Cerebellar cortex (tissue), 1 donor: Measurements from ENCODE around the gene CACNA1F.

Source experiments
- DNase-seq: peaks from one replicate; pipeline ENCODE4 v3.0.0-alpha.2; 2015; ENCODE audit warnings: low spot score

CACNA1F gene

GRCh38 chrX:49257846-49258748 lies 25.0 kb upstream of the CACNA1F start:
- DNase-seq = no peak

GRCh38 chrX:49257074-49257790 lies 24.1 kb upstream of the CACNA1F start:
- DNase-seq = no peak

GRCh38 chrX:49256268-49256995 lies 23.3 kb upstream of the CACNA1F start:
- no peak for DNase-seq

- no peak for DNase-seq
These were observed 21.5 kb upstream of the CACNA1F start for GRCh38 chrX:49254639-49255038.

GRCh38 chrX:49251325-49251724 lies 18.2 kb upstream of the CACNA1F start:
- DNase-seq = no peak

- DNase-seq = no peak
These were observed 17.4 kb upstream of the CACNA1F start for GRCh38 chrX:49250578-49250977.

- no peak for DNase-seq
These were observed 16.9 kb upstream of the CACNA1F start for GRCh38 chrX:49250066-49250465.

GRCh38 chrX:49249616-49250015 lies 16.5 kb upstream of the CACNA1F start:
- DNase-seq = no peak

- no peak for DNase-seq
These were observed 15.9 kb upstream of the CACNA1F start for GRCh38 chrX:49249071-49249470.

GRCh38 chrX:49247916-49248811 lies 15.0 kb upstream of the CACNA1F start:
- no peak for DNase-seq

- DNase-seq = no peak
These were observed 14.2 kb upstream of the CACNA1F start for GRCh38 chrX:49247346-49247745.

GRCh38 chrX:49246541-49246940 lies 13.4 kb upstream of the CACNA1F start:
- DNase-seq = no peak

GRCh38 chrX:49244207-49244606 lies 11.1 kb upstream of the CACNA1F start:
- no peak for DNase-seq

GRCh38 chrX:49243166-49243565 lies 10.0 kb upstream of the CACNA1F start:
- DNase-seq = no peak

- no peak for DNase-seq
These were observed 9.5 kb upstream of the CACNA1F start for GRCh38 chrX:49242545-49243066.

GRCh38 chrX:49238735-49239134 lies 5.6 kb upstream of the CACNA1F start:
- no peak for DNase-seq

- DNase-seq = no peak
These were observed 3.9 kb upstream of the CACNA1F start for GRCh38 chrX:49237060-49237459.

- DNase-seq = no peak
These were observed 881 bp upstream of the CACNA1F start for GRCh38 chrX:49233887-49234555.

- DNase-seq = no peak
These were observed 615 bp downstream of the CACNA1F start for GRCh38 chrX:49232525-49232924.

GRCh38 chrX:49231333-49232000 lies 1.7 kb downstream of the CACNA1F start:
- no peak for DNase-seq
